ENCODE measurements around the gene SLC44A3. TPM values are rescaled to one million over a fixed set of nuclear protein-coding genes. Genes with fewer than 3 reads are reported as not detected.

Gene SLC44A3
- total RNA-seq, 4 donors from 2014 or later = 4.0 to 6.7 (median 5.4) TPM

DNA sequence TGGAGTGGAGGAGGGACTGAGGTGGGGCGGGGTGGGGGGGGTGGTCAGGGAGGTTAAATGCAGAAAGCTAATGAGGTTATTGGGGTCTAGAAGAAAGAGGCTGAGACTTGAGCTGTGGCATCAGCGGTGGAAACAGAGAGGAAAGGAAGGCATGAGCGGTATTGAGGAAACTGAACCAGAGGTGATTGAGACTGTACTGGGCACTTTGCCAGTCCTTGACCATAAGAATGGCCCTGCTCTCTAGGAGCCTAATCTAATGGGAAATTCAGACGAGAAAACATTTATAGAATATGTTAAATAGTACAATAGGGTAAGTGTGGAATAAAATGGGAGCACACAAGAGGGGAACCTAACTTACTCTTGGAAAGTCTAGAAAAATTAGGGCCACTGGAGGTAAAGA, 23.7 kb downstream of the SLC44A3 start:
- no peak for DNase-seq
- Histone ChIP-seq H3K4me3 (replicated peaks in 1 of 3) (no peak overlapping the region), H3K27ac (no peak overlapping the region), H3K27me3 (no peaks in the 10 kb centered on the region), H3K36me3 (no peaks in the 10 kb centered on the region), H3K9me3 (no peaks in the 10 kb centered on the region), H3K4me1 (no peaks in the 10 kb centered on the region)
- intact Hi-C loops (cut with DNase I) = no loop called here
- no peak for TF ChIP-seq POLR2A (IDR thresholded peaks at IDR 0.05)
- TF ChIP-seq, protein P1, sequence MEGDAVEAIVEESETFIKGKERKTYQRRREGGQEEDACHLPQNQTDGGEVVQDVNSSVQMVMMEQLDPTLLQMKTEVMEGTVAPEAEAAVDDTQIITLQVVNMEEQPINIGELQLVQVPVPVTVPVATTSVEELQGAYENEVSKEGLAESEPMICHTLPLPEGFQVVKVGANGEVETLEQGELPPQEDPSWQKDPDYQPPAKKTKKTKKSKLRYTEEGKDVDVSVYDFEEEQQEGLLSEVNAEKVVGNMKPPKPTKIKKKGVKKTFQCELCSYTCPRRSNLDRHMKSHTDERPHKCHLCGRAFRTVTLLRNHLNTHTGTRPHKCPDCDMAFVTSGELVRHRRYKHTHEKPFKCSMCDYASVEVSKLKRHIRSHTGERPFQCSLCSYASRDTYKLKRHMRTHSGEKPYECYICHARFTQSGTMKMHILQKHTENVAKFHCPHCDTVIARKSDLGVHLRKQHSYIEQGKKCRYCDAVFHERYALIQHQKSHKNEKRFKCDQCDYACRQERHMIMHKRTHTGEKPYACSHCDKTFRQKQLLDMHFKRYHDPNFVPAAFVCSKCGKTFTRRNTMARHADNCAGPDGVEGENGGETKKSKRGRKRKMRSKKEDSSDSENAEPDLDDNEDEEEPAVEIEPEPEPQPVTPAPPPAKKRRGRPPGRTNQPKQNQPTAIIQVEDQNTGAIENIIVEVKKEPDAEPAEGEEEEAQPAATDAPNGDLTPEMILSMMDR (IDR thresholded peaks at IDR 0.05) = no peak
- 78 to 88% methylated on average over 4 of the region's 4 CpGs for WGBS, 2 donors

GRCh38 chr1:94846308-94846707, 26.2 kb downstream of the SLC44A3 start:
- TF ChIP-seq POLR2A (IDR thresholded peaks at IDR 0.05) = no peak
- TF ChIP-seq, protein P1 (IDR thresholded peaks at IDR 0.05) = no peak

GRCh38 chr1:94851571-94851970, 31.4 kb downstream of the SLC44A3 start:
- Histone ChIP-seq H3K9me3 (no peaks in the 10 kb centered on the region), H3K4me3 (replicated peaks in 1 of 3) (no peak overlapping the region), H3K27me3 (no peaks in the 10 kb centered on the region), H3K4me1 (peaks cover 7 to 14% of the 10 kb centered on the region in 2 donors), H3K36me3 (no peaks in the 10 kb centered on the region), H3K27ac (no peak overlapping the region)
- WGBS, 2 donors = 80 to 95% methylated on average over 1 of the region's 1 CpG
- TF ChIP-seq, protein P1 (IDR thresholded peaks at IDR 0.05) = no peak
- TF ChIP-seq POLR2A (IDR thresholded peaks at IDR 0.05) = no peak
- no peak for DNase-seq
- intact Hi-C loops (cut with DNase I) = loop anchor here (2.0 kb wide), 1 partner anchor 191 kb away; no protein-coding TSS in a partner anchor

More at GRCh38 chr1:94846308-94846707, 26.2 kb downstream of the SLC44A3 start:
- no peak overlapping the region for H3K27ac ChIP-seq
- DNase-seq = no peak
- H3K4me1 ChIP-seq = no peaks in the 10 kb centered on the region
- WGBS, 2 donors = 88 to 92% methylated on average over 5 of the region's 5 CpGs
- no peak overlapping the region for H3K4me3 ChIP-seq (replicated peaks in 1 of 3)
- H3K9me3 ChIP-seq = no peaks in the 10 kb centered on the region
- no peaks in the 10 kb centered on the region for H3K36me3 ChIP-seq
- intact Hi-C loops (cut with DNase I) = no loop called here
- H3K27me3 ChIP-seq = no peaks in the 10 kb centered on the region

DNA sequence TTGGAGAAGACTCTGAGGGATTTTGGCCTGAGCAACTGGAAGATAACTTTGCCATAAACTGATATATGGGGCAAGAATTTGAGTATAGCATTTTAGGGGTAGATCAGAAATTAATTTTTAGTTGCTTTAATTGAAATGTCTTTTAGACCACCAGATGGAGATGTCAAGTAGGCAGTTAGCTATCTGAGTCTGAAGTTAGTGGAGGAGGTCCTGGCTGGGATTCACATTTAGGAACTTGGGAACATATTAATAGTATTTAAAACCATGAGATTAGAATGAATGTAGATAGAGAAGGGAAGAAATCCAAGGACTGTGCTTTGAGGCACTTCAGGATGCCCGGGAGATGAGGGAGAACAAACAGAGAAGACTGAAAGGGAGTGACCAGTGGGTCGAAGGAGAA, 32.6 kb downstream of the SLC44A3 start:
- DNase-seq = no peak
- Histone ChIP-seq H3K9me3 (no peaks in the 10 kb centered on the region), H3K27ac (no peak overlapping the region), H3K27me3 (no peaks in the 10 kb centered on the region), H3K4me1 (peaks cover 7 to 21% of the 10 kb centered on the region in 2 donors), H3K4me3 (replicated peaks in 1 of 3) (no peak overlapping the region), H3K36me3 (no peaks in the 10 kb centered on the region)
- 34 to 39% methylated on average over 2 of the region's 2 CpGs for WGBS, 2 donors
- TF ChIP-seq POLR2A (IDR thresholded peaks at IDR 0.05) = no peak
- TF ChIP-seq, protein P1 (IDR thresholded peaks at IDR 0.05) = no peak
- intact Hi-C loops (cut with DNase I) = no loop called here

GRCh38 chr1:94854458-94855306, 34.5 kb downstream of the SLC44A3 start:
- no peak for TF ChIP-seq POLR2A (IDR thresholded peaks at IDR 0.05)
- TF ChIP-seq, protein P1 (IDR thresholded peaks at IDR 0.05) = peak; percentile 74 to 98 (median 92)
- Histone ChIP-seq H3K27me3 (no peaks in the 10 kb centered on the region), H3K4me1 (peaks cover 7 to 21% of the 10 kb centered on the region in 2 donors), H3K36me3 (no peaks in the 10 kb centered on the region), H3K27ac (peak overlapping the region; percentile 53 to 85 (median 56)), H3K4me3 (replicated peaks in 1 of 3) (peak overlapping the region in 2 of 3 donors; percentile 7 to 29), H3K9me3 (no peaks in the 10 kb centered on the region)
- DNase-seq = peak; percentile 88 to 90
- WGBS, 2 donors = 7 to 17% methylated on average over 20 to 21 of the region's 21 CpGs
- intact Hi-C loops (cut with DNase I) = no loop called here
